HepG2 (cell line): ENCODE results near the gene ELOVL2. TPM values are rescaled to one million over a fixed set of nuclear protein-coding genes. Genes with fewer than 3 reads are reported as not detected.

ENCODE experiments used
- HMGXB3 ChIP-seq: sonication (generic); formaldehyde crosslinking; IDR thresholded peaks from 2 replicates; pipeline ENCODE4 v1.4.0; 2020; ENCODE audit warnings: missing genetic modification reagents, borderline replicate concordance
- KDM3A ChIP-seq: IDR thresholded peaks from 2 replicates; pipeline ENCODE4 v1.6.1; 2018; ENCODE audit warnings: low read depth, missing compliant biosample characterization
- PHF8 ChIP-seq: sonication (generic); formaldehyde crosslinking; IDR thresholded peaks from 2 replicates; pipeline ENCODE4 v1.5.0; 2020; ENCODE audit warnings: missing genetic modification reagents
- PRDM15 ChIP-seq: sonication (generic); formaldehyde crosslinking; IDR thresholded peaks from 2 replicates; pipeline ENCODE4 v1.4.0; 2020; ENCODE audit warnings: missing genetic modification reagents
- ZBTB43 ChIP-seq: sonication (generic); formaldehyde crosslinking; conservative IDR thresholded peaks from 2 replicates; pipeline ENCODE4 v1.4.0; 2020; ENCODE audit warnings: missing genetic modification reagents
- ZNF484 ChIP-seq: sonication (generic); formaldehyde crosslinking; IDR thresholded peaks from 2 replicates; pipeline ENCODE4 v1.5.1; 2020; ENCODE audit warnings: mild to moderate bottlenecking, low read depth, missing genetic modification reagents, borderline replicate concordance
- ZNF512B ChIP-seq: sonication (generic); formaldehyde crosslinking; IDR thresholded peaks from 2 replicates; pipeline ENCODE4 v1.5.1; 2020; ENCODE audit warnings: missing genetic modification reagents, mild to moderate bottlenecking, borderline replicate concordance
- ZNF724P ChIP-seq: sonication (generic); formaldehyde crosslinking; IDR thresholded peaks from 2 replicates; pipeline ENCODE4 v1.8.0; 2022; ENCODE audit warnings: missing genetic modification reagents, borderline replicate concordance
- polyA plus RNA-seq, 8 experiments: library from polyadenylated mRNA; depleted of rRNA in 3 of 8; stranded (reverse) in 7 of 8; unstranded in 1 of 8; fragments of >200 nt; fragmentation: Illumina TruSeq in 4 of 8; extraction: Trizol in 4 of 8; gene quantifications; 2 replicates each; pipeline versions ENCODE4 v1.2.1 to v1.2.3, GENCODE V29; 2011 to 2016; ENCODE audit warnings: low read depth in 4 of 8, missing spikeins in 1 of 8, mixed read lengths in 1 of 8; ENCODE audit not compliant: insufficient read depth in 1 of 8
- total RNA-seq, 5 experiments: library from RNA; depleted of rRNA; stranded (reverse); fragments of >200 nt; fragmentation: Illumina TruSeq; extraction: Trizol; gene quantifications; 2 replicates each; pipeline ENCODE4 v1.2.3, GENCODE V29; 2016; ENCODE audit warnings: low read depth in 1 of 5
- TF ChIP-seq, protein P1 (sequence below): sonication (generic); formaldehyde crosslinking; IDR thresholded peaks from 2 replicates; pipeline ENCODE4 v1.4.0; 2020; ENCODE audit warnings: missing genetic modification reagents, borderline replicate concordance
- TF ChIP-seq, protein P2 (sequence below): sonication (generic); formaldehyde crosslinking; IDR thresholded peaks from 2 replicates; pipeline ENCODE4 v1.4.0; 2020; ENCODE audit warnings: missing genetic modification reagents

The ELOVL2 gene
- total and polyA plus RNA-seq, 2 of the 13 experiments (the other 11 are each of a cell fraction or from before 2014, with no cell fraction given) = 43.6 to 65.4 TPM

GRCh38 chr6:11055127-11055627, 11.1 kb upstream of the ELOVL2 start (continued):
- TF ChIP-seq ZNF512B = no peak
- 0 out of 2 replicates have a peak, but pooled peaks have one; percentile 24 for TF ChIP-seq KDM3A (CRISPR knock-in tag)
- TF ChIP-seq, protein P1, sequence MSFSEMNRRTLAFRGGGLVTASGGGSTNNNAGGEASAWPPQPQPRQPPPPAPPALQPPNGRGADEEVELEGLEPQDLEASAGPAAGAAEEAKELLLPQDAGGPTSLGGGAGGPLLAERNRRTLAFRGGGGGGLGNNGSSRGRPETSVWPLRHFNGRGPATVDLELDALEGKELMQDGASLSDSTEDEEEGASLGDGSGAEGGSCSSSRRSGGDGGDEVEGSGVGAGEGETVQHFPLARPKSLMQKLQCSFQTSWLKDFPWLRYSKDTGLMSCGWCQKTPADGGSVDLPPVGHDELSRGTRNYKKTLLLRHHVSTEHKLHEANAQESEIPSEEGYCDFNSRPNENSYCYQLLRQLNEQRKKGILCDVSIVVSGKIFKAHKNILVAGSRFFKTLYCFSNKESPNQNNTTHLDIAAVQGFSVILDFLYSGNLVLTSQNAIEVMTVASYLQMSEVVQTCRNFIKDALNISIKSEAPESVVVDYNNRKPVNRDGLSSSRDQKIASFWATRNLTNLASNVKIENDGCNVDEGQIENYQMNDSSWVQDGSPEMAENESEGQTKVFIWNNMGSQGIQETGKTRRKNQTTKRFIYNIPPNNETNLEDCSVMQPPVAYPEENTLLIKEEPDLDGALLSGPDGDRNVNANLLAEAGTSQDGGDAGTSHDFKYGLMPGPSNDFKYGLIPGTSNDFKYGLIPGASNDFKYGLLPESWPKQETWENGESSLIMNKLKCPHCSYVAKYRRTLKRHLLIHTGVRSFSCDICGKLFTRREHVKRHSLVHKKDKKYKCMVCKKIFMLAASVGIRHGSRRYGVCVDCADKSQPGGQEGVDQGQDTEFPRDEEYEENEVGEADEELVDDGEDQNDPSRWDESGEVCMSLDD (CRISPR knock-in tag) = no peak
- TF ChIP-seq HMGXB3 (CRISPR knock-in tag) = no peak
- TF ChIP-seq, protein P2, sequence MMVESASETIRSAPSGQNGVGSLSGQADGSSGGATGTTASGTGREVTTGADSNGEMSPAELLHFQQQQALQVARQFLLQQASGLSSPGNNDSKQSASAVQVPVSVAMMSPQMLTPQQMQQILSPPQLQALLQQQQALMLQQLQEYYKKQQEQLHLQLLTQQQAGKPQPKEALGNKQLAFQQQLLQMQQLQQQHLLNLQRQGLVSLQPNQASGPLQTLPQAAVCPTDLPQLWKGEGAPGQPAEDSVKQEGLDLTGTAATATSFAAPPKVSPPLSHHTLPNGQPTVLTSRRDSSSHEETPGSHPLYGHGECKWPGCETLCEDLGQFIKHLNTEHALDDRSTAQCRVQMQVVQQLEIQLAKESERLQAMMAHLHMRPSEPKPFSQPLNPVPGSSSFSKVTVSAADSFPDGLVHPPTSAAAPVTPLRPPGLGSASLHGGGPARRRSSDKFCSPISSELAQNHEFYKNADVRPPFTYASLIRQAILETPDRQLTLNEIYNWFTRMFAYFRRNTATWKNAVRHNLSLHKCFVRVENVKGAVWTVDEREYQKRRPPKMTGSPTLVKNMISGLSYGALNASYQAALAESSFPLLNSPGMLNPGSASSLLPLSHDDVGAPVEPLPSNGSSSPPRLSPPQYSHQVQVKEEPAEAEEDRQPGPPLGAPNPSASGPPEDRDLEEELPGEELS (CRISPR knock-in tag) = peak; percentile 69; the same call in 1 of the 2 replicates
- no peak for TF ChIP-seq PRDM15 (CRISPR knock-in tag)
- TF ChIP-seq PHF8 (CRISPR knock-in tag) = no peak
- no peak for TF ChIP-seq ZNF484 (CRISPR knock-in tag)
- no peak for TF ChIP-seq ZBTB43 (CRISPR knock-in tag)
- no peak for TF ChIP-seq ZNF724P (CRISPR knock-in tag)
